BJ (cell line): ENCODE measurements around the gene ZFAND3. TPM values are rescaled to one million over a fixed set of nuclear protein-coding genes. Genes with fewer than 3 reads are reported as not detected.

Experiments
- CTCF ChIA-PET: fragments of 350-600 bp; formaldehyde crosslinking; extraction: SDS; loops from one replicate; lab custom pipeline; 2021; ENCODE audit warnings: antibody characterized with exemption, inconsistent platforms; lab: Yijun Ruan, JAX
- POLR2A ChIA-PET: fragments of 300-600 bp; sonication (Branson Sonifier 250); formaldehyde crosslinking; extraction: SDS; loops from one replicate; lab custom pipeline; 2021; ENCODE audit warnings: antibody characterized with exemption; lab: Charles Lee
- DNase-seq: peaks from one replicate; pipeline ENCODE4 v3.0.0-alpha.2; 2011; ENCODE audit warnings: low read depth
- H3K27me3 ChIP-seq: 2 replicates; pipeline ENCODE4 v1.6.0; 2011; ENCODE audit warnings: low read length; ENCODE audit not compliant: control insufficient read depth, insufficient read depth
- H3K36me3 ChIP-seq: 2 replicates; pipeline ENCODE4 v1.5.1; 2011; ENCODE audit warnings: low read length; ENCODE audit not compliant: control insufficient read depth, insufficient read depth
- H3K4me3 ChIP-seq: 2 replicates; pipeline ENCODE4 v1.5.1; 2011; ENCODE audit warnings: low read depth, mild to moderate bottlenecking, control low read depth, low read length
- CTCF ChIP-seq: IDR thresholded peaks from 2 replicates; pipeline ENCODE4 v1.5.1; 2011; ENCODE audit warnings: low read depth, mild to moderate bottlenecking, control low read depth, inconsistent platforms, low read length, moderate library complexity; ENCODE audit not compliant: insufficient read depth
- polyA plus RNA-seq: library from polyadenylated mRNA; depleted of rRNA; stranded (reverse); fragments of >200 nt; gene quantifications from 2 replicates; pipeline ENCODE4 v1.2.3, GENCODE V29; 2011

The ZFAND3 gene
- polyA plus RNA-seq, 1 experiment = 15.5 TPM

- no peak overlapping the region for H3K4me3 ChIP-seq
- DNase-seq = no peak
- ChIA-PET POLR2A (no interaction called here), CTCF (interaction anchor here (1.5 kb wide), 1 partner anchor 13 kb away, joined by 5 read pairs; no protein-coding TSS in a partner anchor)
- no peak for TF ChIP-seq CTCF
- H3K36me3 ChIP-seq = no peaks in the 10 kb centered on the region
- 0 out of 2 replicates have a peak, but pooled peaks cover 2% of the 10 kb centered on the region for H3K27me3 ChIP-seq
These were observed 5.2 kb upstream of the ZFAND3 start for GRCh38 chr6:37814374-37814773.

GRCh38 chr6:37816599-37817375 lies 2.7 kb upstream of the ZFAND3 start:
- no peak for TF ChIP-seq CTCF
- H3K36me3 ChIP-seq = no peaks in the 10 kb centered on the region
- H3K4me3 ChIP-seq = no peak overlapping the region
- no peak for DNase-seq
- 0 out of 2 replicates have a peak, but pooled peaks cover 2% of the 10 kb centered on the region for H3K27me3 ChIP-seq
- CTCF ChIA-PET = no interaction called here
- POLR2A ChIA-PET = no interaction called here

GRCh38 chr6:37818536-37819176 lies 871 bp upstream of the ZFAND3 start:
- Histone ChIP-seq H3K36me3 (no peaks in the 10 kb centered on the region), H3K27me3 (0 out of 2 replicates have a peak, but pooled peaks cover 2% of the 10 kb centered on the region), H3K4me3 (peak overlapping the region; percentile 88)
- ChIA-PET CTCF (interaction anchor here (0.9 to 1.4 kb wide), 3 partner anchors 12 to 112 kb away, joined by 3 to 4 read pairs (median 3); no protein-coding TSS in a partner anchor), POLR2A (interaction anchor here (0.6 to 1.0 kb wide), 5 partner anchors 9 to 461 kb away, joined by 4 to 15 read pairs (median 4); no protein-coding TSS in a partner anchor)
- DNase-seq = peak; percentile 64
- no peak for TF ChIP-seq CTCF

- CTCF ChIA-PET = interaction anchor here (0.6 to 0.9 kb wide), 3 partner anchors 18 to 223 kb away, joined by 3 to 4 read pairs (median 3); no protein-coding TSS in a partner anchor
These were observed 533 bp downstream of the ZFAND3 start for GRCh38 chr6:37819802-37820717.

More at GRCh38 chr6:37819802-37820717, 533 bp downstream of the ZFAND3 start:
- Histone ChIP-seq H3K36me3 (no peaks in the 10 kb centered on the region), H3K27me3 (0 out of 2 replicates have a peak, but pooled peaks cover 2% of the 10 kb centered on the region), H3K4me3 (peak overlapping the region; percentile 88)
- no peak for TF ChIP-seq CTCF
- no peak for DNase-seq
- POLR2A ChIA-PET = interaction anchor here (0.5 to 0.6 kb wide), 2 partner anchors 37 to 357 kb away, joined by 4 to 6 read pairs; no protein-coding TSS in a partner anchor
